AG04450 (cell line): ENCODE measurements around the gene FYCO1. TPM values are rescaled to one million over a fixed set of nuclear protein-coding genes. Genes with fewer than 3 reads are reported as not detected.

Source experiments
- CTCF ChIA-PET: fragments of 300-600, 350-600 bp; formaldehyde crosslinking; extraction: SDS; loops from one replicate; lab custom pipeline; 2022; ENCODE audit warnings: antibody characterized with exemption, inconsistent platforms; lab: Charles Lee
- POLR2A ChIA-PET: fragments of 350-600 bp; formaldehyde crosslinking; extraction: SDS; loops from one replicate; lab custom pipeline; 2021; ENCODE audit warnings: antibody characterized with exemption, inconsistent platforms; lab: Yijun Ruan, JAX
- DNase-seq: peaks from one replicate; pipeline ENCODE4 v3.0.0-alpha.2; 2011; ENCODE audit warnings: low read depth, low spot score
- H3K27ac ChIP-seq: one replicate; pipeline ENCODE4 v1.5.1; 2012; ENCODE audit warnings: low read depth, low read length, control low read depth
- H3K27me3 ChIP-seq: one replicate; pipeline ENCODE4 v1.6.0; 2012; ENCODE audit warnings: low read length; ENCODE audit not compliant: control insufficient read depth, insufficient read depth
- H3K4me3 ChIP-seq: 2 replicates; pipeline ENCODE4 v1.5.1; 2011; ENCODE audit warnings: mild to moderate bottlenecking, low read depth, low read length, control low read depth
- H3K9me3 ChIP-seq: 2 replicates; pipeline ENCODE4 v1.5.1; 2012; ENCODE audit warnings: low read length; ENCODE audit not compliant: control insufficient read depth, insufficient read depth
- CTCF ChIP-seq: IDR thresholded peaks from 2 replicates; pipeline ENCODE4 v1.5.1; 2011; ENCODE audit warnings: low read depth, low read length, control low read depth, inconsistent platforms
- polyA plus RNA-seq: library from polyadenylated mRNA; depleted of rRNA; stranded (reverse); fragments of >200 nt; gene quantifications from 2 replicates; pipeline ENCODE4 v1.2.3, GENCODE V29; 2011

FYCO1 gene
- polyA plus RNA-seq, 1 experiment, result 14.3 TPM

- no peak for TF ChIP-seq CTCF
- no peaks in the 10 kb centered on the region for H3K27me3 ChIP-seq
- ChIA-PET POLR2A (interaction anchor here (1.0 kb wide), 1 partner anchor 8 kb away, joined by 6 read pairs; no protein-coding TSS in a partner anchor), CTCF (interaction anchor here (2.4 kb wide), 1 partner anchor 99 kb away, joined by 8 read pairs; no protein-coding TSS in a partner anchor)
- no peak for DNase-seq
- H3K9me3 ChIP-seq, result no peaks in the 10 kb centered on the region
- H3K4me3 ChIP-seq, result no peak overlapping the region
- H3K27ac ChIP-seq, result no peak overlapping the region
Observed at GRCh38 chr3:45980229-45980813, 15.3 kb downstream of the FYCO1 start.

GRCh38 chr3:45979378-45979777, 16.2 kb downstream of the FYCO1 start:
- Histone ChIP-seq H3K27me3 (no peaks in the 10 kb centered on the region), H3K9me3 (no peaks in the 10 kb centered on the region), H3K4me3 (no peak overlapping the region), H3K27ac (no peak overlapping the region)
- TF ChIP-seq CTCF, result no peak
- ChIA-PET POLR2A (interaction anchor here (0.7 kb wide), 1 partner anchor 419 kb away, joined by 6 read pairs; no protein-coding TSS in a partner anchor), CTCF (no interaction called here)
- no peak for DNase-seq

- CTCF ChIA-PET, result no interaction called here
- H3K9me3 ChIP-seq, result no peaks in the 10 kb centered on the region
- no peak for DNase-seq
- H3K27me3 ChIP-seq, result no peaks in the 10 kb centered on the region
- H3K27ac ChIP-seq, result no peak overlapping the region
- POLR2A ChIA-PET, result no interaction called here
- no peak for TF ChIP-seq CTCF
- no peak overlapping the region for H3K4me3 ChIP-seq
Observed at GRCh38 chr3:45978006-45978761, 17.4 kb downstream of the FYCO1 start.

GRCh38 chr3:45976191-45977091, 19.2 kb downstream of the FYCO1 start:
- Histone ChIP-seq H3K27me3 (no peaks in the 10 kb centered on the region), H3K4me3 (no peak overlapping the region), H3K9me3 (no peaks in the 10 kb centered on the region), H3K27ac (no peak overlapping the region)
- TF ChIP-seq CTCF, result no peak
- ChIA-PET POLR2A (no interaction called here), CTCF (no interaction called here)
- DNase-seq, result no peak
